Kidney (tissue), 14 donors: ENCODE data around the gene SHROOM4. TPM values are rescaled to one million over a fixed set of nuclear protein-coding genes. Genes with fewer than 3 reads are reported as not detected.

Experiments
- DNase-seq, 5 donors: peaks; one replicate each; pipeline ENCODE4 v3.0.0-alpha.2; 2013 to 2020
- FAIRE-seq: peaks from 2 replicates; lab custom pipeline; 2012; peaks lifted over from hg19 to GRCh38; lab: Jason Lieb, UNC
- H3K27ac ChIP-seq, 2 donors: one replicate each; pipeline ENCODE4 v1.7.0; 2013; ENCODE audit warnings: low read depth in 2 of 2, low read length in 2 of 2, inconsistent platforms in 1 of 2
- H3K27me3 ChIP-seq: one replicate; pipeline ENCODE4 v1.7.1; 2013; ENCODE audit warnings: low read length, inconsistent platforms; ENCODE audit not compliant: control insufficient read depth, insufficient read depth
- H3K36me3 ChIP-seq, 3 donors: one replicate each; pipeline versions ENCODE4 v1.7.0 to v1.7.1; 2013; ENCODE audit warnings: low read length in 3 of 3, control low read depth in 1 of 3, inconsistent platforms in 1 of 3; ENCODE audit not compliant: insufficient read depth in 3 of 3, control insufficient read depth in 2 of 3
- H3K4me1 ChIP-seq, 3 donors: one replicate each; pipeline versions ENCODE4 v1.7.0 to v1.7.1; 2013; ENCODE audit warnings: low read length in 3 of 3, inconsistent platforms in 1 of 3, low read depth in 1 of 3; ENCODE audit not compliant: control insufficient read depth in 2 of 3, insufficient read depth in 2 of 3
- H3K4me3 ChIP-seq, 3 donors: one replicate each; pipeline versions ENCODE4 v1.7.0 to v1.8.1; 2013; ENCODE audit warnings: low read length in 3 of 3, control low read depth in 1 of 3, inconsistent platforms in 1 of 3
- H3K9ac ChIP-seq, 3 donors: one replicate each; pipeline versions ENCODE4 v1.7.0 to v1.7.1; 2013; ENCODE audit warnings: low read length in 3 of 3, control low read depth in 1 of 3, inconsistent platforms in 1 of 3
- H3K9me3 ChIP-seq, 3 donors: one replicate each; pipeline versions ENCODE4 v1.7.0 to v1.7.1; 2013; ENCODE audit warnings: low read length in 3 of 3, control low read depth in 1 of 3, inconsistent platforms in 1 of 3; ENCODE audit not compliant: control insufficient read depth in 2 of 3, insufficient read depth in 1 of 3
- CTCF ChIP-seq: IDR thresholded peaks from 3 replicates; pipeline ENCODE4 v1.5.1; 2012; ENCODE audit warnings: mild to moderate bottlenecking, moderate library complexity, borderline replicate concordance; ENCODE audit not compliant: insufficient read depth; ENCODE audit errors: extremely low read depth
- intact Hi-C: fragments of 100-400 bp; cut with DNase I; formaldehyde crosslinking; loops from one replicate; pipeline ENCODE4 v1.11.1; 2022
- polyA plus RNA-seq: library from polyadenylated mRNA; stranded (reverse); fragments of 350-450 nt; fragmentation: Illumina TruSeq; extraction: RNeasy Lipid Tissue Mini Kit (QIAGEN cat#74804); gene quantifications from one replicate; pipeline ENCODE4 v1.2.3, GENCODE V29; 2014; ENCODE audit warnings: low read depth, low replicate concordance; ENCODE audit not compliant: insufficient read depth
- total RNA-seq: library from RNA; stranded (reverse); fragmentation: NEBNext Ultra II Directional; extraction: Animal tissue kit (Norgen Biotek cat#: 25700); gene quantifications from one replicate; pipeline ENCODE4 v1.2.1, GENCODE V29; 2021
- donor health status: control.
- donor health status: control.
- donor health status: control.
- donor health status: control.
- donor health status: control.
- donor health status: DM: yes; HTN: yes; CAD: no.
- donor health status: Normal renal cell carcinoma (clear cell type).

SHROOM4 gene
- total and polyA plus RNA-seq, 2 donors from 2014 or later = 5.7 to 21.8 TPM

- Histone ChIP-seq H3K27ac (no peak overlapping the region), H3K27me3 (no peaks in the 10 kb centered on the region), H3K4me3 (no peak overlapping the region), H3K9me3 (no peaks in the 10 kb centered on the region), H3K4me1 (no peaks in the 10 kb centered on the region), H3K36me3 (no peaks in the 10 kb centered on the region), H3K9ac (no peak overlapping the region)
- intact Hi-C loops = no loop called here
- DNase-seq (no peak), FAIRE-seq (no peak)
- TF ChIP-seq CTCF = no peak
These were observed 44.6 kb upstream of the SHROOM4 start for GRCh38 chrX:50858548-50858947.

GRCh38 chrX:50853399-50853798, 39.4 kb upstream of the SHROOM4 start:
- DNase-seq (no peak), FAIRE-seq (no peak)
- intact Hi-C loops = no loop called here
- Histone ChIP-seq H3K27me3 (no peaks in the 10 kb centered on the region), H3K36me3 (no peaks in the 10 kb centered on the region), H3K4me3 (no peak overlapping the region), H3K9ac (no peak overlapping the region), H3K27ac (no peak overlapping the region), H3K4me1 (no peaks in the 10 kb centered on the region), H3K9me3 (no peaks in the 10 kb centered on the region)
- no peak for TF ChIP-seq CTCF

GRCh38 chrX:50852524-50852923, 38.5 kb upstream of the SHROOM4 start:
- intact Hi-C loops = no loop called here
- Histone ChIP-seq H3K4me3 (no peak overlapping the region), H3K27ac (no peak overlapping the region), H3K27me3 (no peaks in the 10 kb centered on the region), H3K4me1 (no peaks in the 10 kb centered on the region), H3K36me3 (no peaks in the 10 kb centered on the region), H3K9ac (no peak overlapping the region), H3K9me3 (no peaks in the 10 kb centered on the region)
- TF ChIP-seq CTCF = no peak
- DNase-seq (no peak), FAIRE-seq (no peak)

GRCh38 chrX:50842221-50842620, 28.2 kb upstream of the SHROOM4 start:
- no peak for DNase-seq
- intact Hi-C loops = no loop called here
- H3K4me1 ChIP-seq = no peaks in the 10 kb centered on the region
- no peak overlapping the region for H3K9ac ChIP-seq
- H3K4me3 ChIP-seq = no peak overlapping the region
- no peak for FAIRE-seq
- no peaks in the 10 kb centered on the region for H3K36me3 ChIP-seq
- no peaks in the 10 kb centered on the region for H3K27me3 ChIP-seq
- no peak for TF ChIP-seq CTCF
- H3K9me3 ChIP-seq = no peaks in the 10 kb centered on the region
- no peak overlapping the region for H3K27ac ChIP-seq
